HEK293 (cell line): ENCODE data around the gene MSI2.

Experiments
- CTCF ChIP-seq: fragments of 450-650 bp; formaldehyde crosslinking; IDR thresholded peaks from 2 replicates; pipeline ENCODE4 v1.5.1; 2016; ENCODE audit warnings: missing biosample characterization, missing genetic modification characterization
- REST ChIP-seq: fragments of 450-650 bp; formaldehyde crosslinking; IDR thresholded peaks from 2 replicates; pipeline ENCODE4 v1.5.1; 2016; ENCODE audit warnings: missing biosample characterization, missing genetic modification characterization
- YY1 ChIP-seq: fragments of 450-650 bp; formaldehyde crosslinking; IDR thresholded peaks from 2 replicates; pipeline ENCODE4 v1.5.1; 2018; ENCODE audit warnings: missing biosample characterization, missing genetic modification characterization
- ZNF274 ChIP-seq, 2 experiments: fragments of 200-500 bp in 1 of 2; fragments of 450-650 bp in 1 of 2; sonication (Bioruptor generic) in 1 of 2; formaldehyde crosslinking in 1 of 2; IDR thresholded peaks; 2 replicates each; pipeline versions ENCODE4 v1.5.1 to v1.6.1; 2014 to 2016; ENCODE audit warnings: borderline replicate concordance in 1 of 2, inconsistent platforms in 1 of 2, low read length in 1 of 2, missing biosample characterization in 1 of 2, missing genetic modification characterization in 1 of 2
- ZNF302 ChIP-seq: fragments of 450-650 bp; formaldehyde crosslinking; IDR thresholded peaks from 2 replicates; pipeline ENCODE4 v1.5.1; 2016; ENCODE audit warnings: missing biosample characterization, missing genetic modification characterization, low read depth
- ZNF341 ChIP-seq: fragments of 450-650 bp; formaldehyde crosslinking; IDR thresholded peaks from 2 replicates; pipeline ENCODE4; 2016; ENCODE audit warnings: low read depth, missing biosample characterization, missing genetic modification characterization
- ZNF423 ChIP-seq: fragments of 450-650 bp; formaldehyde crosslinking; IDR thresholded peaks from 2 replicates; pipeline ENCODE4 v1.5.1; 2016; ENCODE audit warnings: missing biosample characterization, missing genetic modification characterization
- ZNF473 ChIP-seq: fragments of 450-650 bp; formaldehyde crosslinking; IDR thresholded peaks from 2 replicates; pipeline ENCODE4 v1.5.1; 2017; ENCODE audit warnings: missing biosample characterization, missing genetic modification characterization
- ZNF558 ChIP-seq: fragments of 450-650 bp; formaldehyde crosslinking; IDR thresholded peaks from 2 replicates; pipeline ENCODE4 v1.5.1; 2016; ENCODE audit warnings: missing biosample characterization, missing genetic modification characterization
- ZNF747 ChIP-seq: fragments of 450-650 bp; formaldehyde crosslinking; IDR thresholded peaks from 2 replicates; pipeline ENCODE4 v1.5.1; 2016; ENCODE audit warnings: missing biosample characterization, missing genetic modification characterization
- ZNF830 ChIP-seq: fragments of 450-650 bp; IDR thresholded peaks from 2 replicates; pipeline ENCODE4 v1.5.0; 2018; ENCODE audit warnings: missing biosample characterization, missing genetic modification characterization, low read depth, mild to moderate bottlenecking, moderate library complexity

GRCh38 chr17:57574040-57574513 lies 317.8 kb downstream of the MSI2 start:
- TF ChIP-seq ZNF341 (tag by site-specific recombination) (no peak), YY1 (tag by site-specific recombination) (no peak), CTCF (tag by site-specific recombination) (no peak), REST (no peak), ZNF747 (tag by site-specific recombination) (no peak), ZNF274 (IDR thresholded peaks at IDR 0.05; ENCODE audit: low read length) (no peak), ZNF274 (tag by site-specific recombination; IDR thresholded peaks at IDR 0.05; ENCODE audit: borderline replicate concordance) (no peak), ZNF302 (no peak), ZNF558 (tag by site-specific recombination) (no peak), ZNF830 (tag by site-specific recombination) (no peak), ZNF423 (tag by site-specific recombination) (no peak), ZNF473 (tag by site-specific recombination) (no peak)
